CD4-positive, alpha-beta memory T cell (primary cell): ENCODE data around the gene CA7. TPM values are rescaled to one million over a fixed set of nuclear protein-coding genes. Genes with fewer than 3 reads are reported as not detected.
A peak's percentile ranks its signal among the peaks of the same experiment; 100 is the strongest.

Source experiments
- CTCF ChIA-PET: fragments of 350-600 bp; sonication (Branson Sonifier 250); formaldehyde crosslinking; loops from one replicate; lab custom pipeline; 2021; ENCODE audit warnings: inconsistent platforms; ENCODE audit not compliant: partially characterized antibody; lab: Charles Lee
- POLR2A ChIA-PET: fragments of 350-600 bp; sonication (Branson Sonifier 250); formaldehyde crosslinking; loops from one replicate; lab custom pipeline; 2021; ENCODE audit not compliant: partially characterized antibody; lab: Charles Lee
- DNase-seq, 5 donors: peaks; one replicate each; pipeline versions ENCODE4 v3.0.0 to v3.0.0-alpha.2; 2020 to 2022; ENCODE audit warnings: mixed read lengths in 1 of 5
- H3K27ac ChIP-seq: one replicate; pipeline ENCODE4 v1.7.0; 2013; ENCODE audit warnings: low read depth, low read length
- H3K27me3 ChIP-seq: 2 replicates; pipeline ENCODE4 v1.7.0; 2013; ENCODE audit warnings: mild to moderate bottlenecking, low read length, moderate library complexity; ENCODE audit not compliant: insufficient read depth
- H3K36me3 ChIP-seq: 2 replicates; pipeline ENCODE4 v1.7.0; 2013; ENCODE audit warnings: mild to moderate bottlenecking, low read length, moderate library complexity; ENCODE audit not compliant: insufficient read depth
- H3K4me1 ChIP-seq: 2 replicates; pipeline ENCODE4 v1.7.0; 2013; ENCODE audit warnings: mild to moderate bottlenecking, low read length, moderate library complexity; ENCODE audit not compliant: insufficient read depth
- H3K4me3 ChIP-seq, 2 donors: one replicate each; pipeline ENCODE4 v1.7.0; 2013; ENCODE audit warnings: low read length in 2 of 2, mild to moderate bottlenecking in 1 of 2
- H3K9me3 ChIP-seq, 2 donors: one replicate each; pipeline ENCODE4 v1.7.0; 2013; ENCODE audit warnings: low read length in 2 of 2, control low read depth in 1 of 2; ENCODE audit not compliant: control insufficient read depth in 1 of 2
- H3K27ac Mint-ChIP-seq, 7 donors: one replicate each; pipeline ENCODE4 v1.8.0; 2020 to 2021; ENCODE audit warnings: mixed read lengths in 7 of 7, mild to moderate bottlenecking in 6 of 7, inconsistent platforms in 3 of 7, moderate library complexity in 3 of 7
- H3K27me3 Mint-ChIP-seq, 2 donors: one replicate each; pipeline ENCODE4 v1.8.0; 2020 to 2021; ENCODE audit warnings: mixed read lengths in 2 of 2
- H3K36me3 Mint-ChIP-seq, 2 donors: one replicate each; pipeline ENCODE4 v1.8.0; 2020 to 2021; ENCODE audit warnings: mixed read lengths in 2 of 2, inconsistent platforms in 1 of 2, mild to moderate bottlenecking in 1 of 2
- H3K4me1 Mint-ChIP-seq, 4 donors: one replicate each; pipeline ENCODE4 v1.8.0; 2020 to 2021; ENCODE audit warnings: mixed read lengths in 4 of 4, mild to moderate bottlenecking in 1 of 4
- H3K4me3 Mint-ChIP-seq, 8 donors: one replicate each; pipeline ENCODE4 v1.8.0; 2020 to 2021; ENCODE audit warnings: mixed read lengths in 8 of 8, mild to moderate bottlenecking in 7 of 8, moderate library complexity in 6 of 8, inconsistent platforms in 3 of 8
- H3K9me3 Mint-ChIP-seq, 8 donors: one replicate each; pipeline ENCODE4 v1.8.0; 2020 to 2021; ENCODE audit warnings: mixed read lengths in 8 of 8, mild to moderate bottlenecking in 5 of 8, inconsistent platforms in 3 of 8, moderate library complexity in 1 of 8
- intact Hi-C: fragments of 100-400 bp; cut with micrococcal nuclease; formaldehyde crosslinking; loops from one replicate; pipeline ENCODE4 v1.15.1; 2023
- polyA plus RNA-seq, 2 donors: library from polyadenylated mRNA; unstranded; fragments of 300-500 nt; fragmentation: Illumina TruSeq; gene quantifications; one replicate each; pipeline ENCODE4 v1.2.3, GENCODE V29; 2021
- total RNA-seq, 2 experiments: library from RNA; stranded (reverse); gene quantifications; one replicate each; pipeline ENCODE4 v1.2.3, GENCODE V29; 2021

CA7 gene
- total and polyA plus RNA-seq, 4 experiments from 2014 or later: not detected

- ChIA-PET CTCF (interaction anchor here (1.0 to 1.9 kb wide), 2 partner anchors 9 to 18 kb away, joined by 4 to 6 read pairs; no protein-coding TSS in a partner anchor), POLR2A (no interaction called here)
- Mint-ChIP-seq H3K36me3 (peaks cover 14 to 36% of the 10 kb centered on the region in 2 donors), H3K4me1 (peaks cover 14 to 38% (median 25%) of the 10 kb centered on the region in 4 donors), H3K4me3 (no peak overlapping the region), H3K9me3 (no peaks in the 10 kb centered on the region), H3K27ac (no peak overlapping the region), H3K27me3 (no peaks in the 10 kb centered on the region)
- no peak overlapping the region for H3K4me3 ChIP-seq
- peaks cover 20% of the 10 kb centered on the region for H3K4me1 ChIP-seq
- no peak overlapping the region for H3K27ac ChIP-seq
- H3K9me3 ChIP-seq: no peaks in the 10 kb centered on the region
- intact Hi-C loops: no loop called here
- DNase-seq: no peak
- no peaks in the 10 kb centered on the region for H3K27me3 ChIP-seq
- H3K36me3 ChIP-seq: peaks cover 21% of the 10 kb centered on the region
Measured at GRCh38 chr16:66886321-66886720, 42.1 kb downstream of the CA7 start.

DNA sequence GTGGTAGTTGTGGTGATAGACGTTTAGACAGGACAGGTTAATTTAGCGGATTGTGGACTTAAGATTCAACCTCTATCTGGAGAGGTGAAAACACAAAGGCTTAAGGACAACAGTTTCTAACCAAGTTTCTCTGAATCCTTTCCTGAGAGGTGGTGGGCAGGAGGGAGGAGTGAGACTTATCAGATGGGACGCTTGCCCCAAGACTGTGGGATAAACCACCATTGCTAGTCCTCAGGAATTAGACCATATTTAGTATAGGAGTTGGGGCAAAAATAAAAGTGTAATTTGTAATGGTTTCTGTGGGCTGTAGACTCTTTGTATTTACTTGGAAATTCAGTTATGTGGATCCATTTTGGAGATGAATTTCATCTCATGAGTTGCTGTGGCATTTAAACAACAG is 42.7 kb downstream of the CA7 start:
- ChIA-PET POLR2A (no interaction called here), CTCF (interaction anchor here (1.9 kb wide), 1 partner anchor 19 kb away, joined by 6 read pairs; no protein-coding TSS in a partner anchor)
- Histone ChIP-seq H3K27ac (no peak overlapping the region), H3K4me3 (no peak overlapping the region), H3K27me3 (no peaks in the 10 kb centered on the region), H3K9me3 (no peaks in the 10 kb centered on the region), H3K36me3 (peaks cover 21% of the 10 kb centered on the region), H3K4me1 (peaks cover 14% of the 10 kb centered on the region)
- peaks cover 14 to 36% of the 10 kb centered on the region in 2 donors for H3K36me3 Mint-ChIP-seq
- H3K4me1 Mint-ChIP-seq: peaks cover 13 to 32% (median 20%) of the 10 kb centered on the region in 4 donors
- no peak overlapping the region for H3K4me3 Mint-ChIP-seq
- H3K9me3 Mint-ChIP-seq: no peaks in the 10 kb centered on the region
- H3K27me3 Mint-ChIP-seq: no peaks in the 10 kb centered on the region
- peak overlapping the region in 1 of 7 donors; percentile 19 for H3K27ac Mint-ChIP-seq
- no peak for DNase-seq
- intact Hi-C loops: no loop called here

- CTCF ChIA-PET: interaction anchor here (0.6 to 3.9 kb wide), 3 partner anchors 16 to 344 kb away, joined by 3 to 12 read pairs (median 9); no protein-coding TSS in a partner anchor
- POLR2A ChIA-PET: no interaction called here
- no peaks in the 10 kb centered on the region for H3K27me3 Mint-ChIP-seq
- peaks cover 14 to 36% of the 10 kb centered on the region in 2 donors for H3K36me3 Mint-ChIP-seq
- H3K4me1 ChIP-seq: peaks cover 8% of the 10 kb centered on the region
- H3K27me3 ChIP-seq: no peaks in the 10 kb centered on the region
- peaks cover 21% of the 10 kb centered on the region for H3K36me3 ChIP-seq
- H3K4me1 Mint-ChIP-seq: peaks cover 11 to 27% (median 21%) of the 10 kb centered on the region in 4 donors
- DNase-seq: no peak
- no peaks in the 10 kb centered on the region for H3K9me3 ChIP-seq
- H3K4me3 Mint-ChIP-seq: no peak overlapping the region
- no peaks in the 10 kb centered on the region for H3K9me3 Mint-ChIP-seq
- H3K27ac Mint-ChIP-seq: peak overlapping the region in 3 of 7 donors; percentile 18 to 32 (median 30)
- no peak overlapping the region for H3K27ac ChIP-seq
- no peak overlapping the region for H3K4me3 ChIP-seq
- intact Hi-C loops: no loop called here
Measured at GRCh38 chr16:66888647-66889615, 44.7 kb downstream of the CA7 start.

GRCh38 chr16:66889622-66890021 is 45.4 kb downstream of the CA7 start:
- no peak overlapping the region for H3K4me3 ChIP-seq
- no peak for DNase-seq
- H3K27me3 ChIP-seq: no peaks in the 10 kb centered on the region
- H3K36me3 ChIP-seq: peaks cover 17% of the 10 kb centered on the region
- H3K4me1 ChIP-seq: peaks cover 8% of the 10 kb centered on the region
- CTCF ChIA-PET: interaction anchor here (0.6 to 3.9 kb wide), 3 partner anchors 17 to 343 kb away, joined by 3 to 12 read pairs (median 9); no protein-coding TSS in a partner anchor
- Mint-ChIP-seq H3K4me1 (peaks cover 11 to 26% (median 20%) of the 10 kb centered on the region in 4 donors), H3K9me3 (no peaks in the 10 kb centered on the region), H3K27me3 (no peaks in the 10 kb centered on the region), H3K4me3 (no peak overlapping the region), H3K27ac (peak overlapping the region in 1 of 7 donors; percentile 30), H3K36me3 (peaks cover 10 to 30% of the 10 kb centered on the region in 2 donors)
- no peaks in the 10 kb centered on the region for H3K9me3 ChIP-seq
- H3K27ac ChIP-seq: no peak overlapping the region
- intact Hi-C loops: no loop called here
- POLR2A ChIA-PET: no interaction called here

DNA sequence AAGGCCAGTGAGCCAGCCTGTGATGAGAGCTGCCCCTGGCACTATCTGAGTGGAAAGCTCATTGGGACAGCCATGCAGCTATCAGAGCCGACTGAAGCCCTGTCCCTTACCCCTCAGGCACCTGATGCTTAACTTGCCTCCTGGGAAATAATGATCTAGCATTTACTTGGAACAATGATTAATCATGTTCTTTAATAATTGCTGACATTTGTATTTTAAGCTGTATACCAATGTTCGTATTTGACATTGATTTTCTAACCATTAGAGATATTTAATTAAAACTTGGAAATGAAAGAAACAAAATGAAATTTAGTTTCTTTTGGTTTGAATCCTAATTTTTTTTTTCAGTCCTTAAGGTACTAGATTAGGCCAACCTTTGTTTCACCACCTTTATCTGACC is 46.6 kb downstream of the CA7 start:
- Histone ChIP-seq H3K4me1 (peaks cover 8% of the 10 kb centered on the region), H3K27me3 (no peaks in the 10 kb centered on the region), H3K36me3 (peaks cover 5% of the 10 kb centered on the region), H3K27ac (no peak overlapping the region), H3K9me3 (no peaks in the 10 kb centered on the region), H3K4me3 (no peak overlapping the region)
- ChIA-PET POLR2A (no interaction called here), CTCF (interaction anchor here (1.0 to 3.9 kb wide), 4 partner anchors 10 to 23 kb away, joined by 4 to 12 read pairs (median 8); partner anchors contain the start of gene PDP2)
- DNase-seq: no peak
- peaks cover 12 to 26% (median 18%) of the 10 kb centered on the region in 4 donors for H3K4me1 Mint-ChIP-seq
- intact Hi-C loops: no loop called here
- no peaks in the 10 kb centered on the region for H3K27me3 Mint-ChIP-seq
- H3K36me3 Mint-ChIP-seq: peaks cover under 1 to 18% of the 10 kb centered on the region in 2 donors
- no peaks in the 10 kb centered on the region for H3K9me3 Mint-ChIP-seq
- H3K4me3 Mint-ChIP-seq: no peak overlapping the region
- H3K27ac Mint-ChIP-seq: peak overlapping the region in 1 of 7 donors; percentile 48

DNA sequence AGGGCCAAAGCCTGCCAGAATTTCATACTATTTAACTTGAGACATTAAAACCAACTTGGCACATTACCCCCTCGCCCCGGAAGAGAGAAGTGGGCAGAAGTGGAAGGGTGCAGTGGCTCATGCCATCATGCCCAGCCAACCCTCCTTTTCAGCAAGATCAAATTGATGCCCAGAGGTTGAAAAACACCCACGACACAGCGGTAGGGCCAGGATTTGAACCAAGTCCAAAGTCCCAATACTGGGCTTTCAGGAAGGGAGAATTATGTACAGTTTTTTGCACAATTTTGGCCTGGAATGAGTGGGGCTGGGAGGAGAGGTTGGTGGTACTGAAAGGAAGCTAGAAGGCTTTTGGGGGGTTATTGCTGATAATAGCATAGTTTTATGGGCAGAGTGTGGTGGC is 47.1 kb downstream of the CA7 start:
- H3K4me3 Mint-ChIP-seq: peak overlapping the region in 1 of 8 donors; percentile 63
- POLR2A ChIA-PET: no interaction called here
- DNase-seq: no peak

GRCh38 chr16:66891797-66892196 is 47.6 kb downstream of the CA7 start:
- ChIA-PET POLR2A (interaction anchor here (0.6 to 1.6 kb wide), 2 partner anchors 12 to 34 kb away, joined by 3 to 6 read pairs; partner anchors contain the start of gene PDP2), CTCF (interaction anchor here (1.0 to 3.9 kb wide), 4 partner anchors 19 to 61 kb away, joined by 3 to 12 read pairs (median 6); partner anchors contain the start of gene NAE1)
- Mint-ChIP-seq H3K36me3 (peaks cover 0 to 15% of the 10 kb centered on the region in 2 donors), H3K27me3 (no peaks in the 10 kb centered on the region), H3K4me3 (no peak overlapping the region), H3K4me1 (peaks cover 10 to 23% (median 17%) of the 10 kb centered on the region in 4 donors), H3K9me3 (no peaks in the 10 kb centered on the region), H3K27ac (peak overlapping the region in 1 of 7 donors; percentile 25)
- Histone ChIP-seq H3K27me3 (no peaks in the 10 kb centered on the region), H3K9me3 (no peaks in the 10 kb centered on the region), H3K4me1 (peaks cover 3% of the 10 kb centered on the region), H3K4me3 (no peak overlapping the region), H3K27ac (no peak overlapping the region), H3K36me3 (no peaks in the 10 kb centered on the region)
- DNase-seq: no peak
- intact Hi-C loops: no loop called here

More for the DNA sequence above, 47.1 kb downstream of the CA7 start:
- no peaks in the 10 kb centered on the region for H3K27me3 ChIP-seq
- no peak overlapping the region for H3K4me3 ChIP-seq
- H3K4me1 ChIP-seq: peaks cover 6% of the 10 kb centered on the region
- H3K9me3 ChIP-seq: no peaks in the 10 kb centered on the region
- Mint-ChIP-seq H3K27ac (peak overlapping the region in 3 of 7 donors; percentile 18 to 84 (median 24)), H3K4me1 (peaks cover 12 to 24% (median 19%) of the 10 kb centered on the region in 4 donors), H3K27me3 (no peaks in the 10 kb centered on the region), H3K9me3 (no peaks in the 10 kb centered on the region), H3K36me3 (peaks cover 0 to 15% of the 10 kb centered on the region in 2 donors)
- CTCF ChIA-PET: interaction anchor here (1.3 to 3.9 kb wide), 2 partner anchors 11 to 18 kb away, joined by 6 to 12 read pairs; partner anchors contain the start of gene PDP2
- no peak overlapping the region for H3K27ac ChIP-seq
- H3K36me3 ChIP-seq: no peaks in the 10 kb centered on the region
- intact Hi-C loops: no loop called here
